Activated naive CD4-positive, alpha-beta T cell treated with anti-CD3 and anti-CD28 coated beads for 36 hours (primary cell): ENCODE results near the gene KIF4A. TPM values are rescaled to one million over a fixed set of nuclear protein-coding genes. Genes with fewer than 3 reads are reported as not detected.

Experiments
- total RNA-seq, 2 experiments: library from RNA; stranded (reverse); gene quantifications; one replicate each; pipeline ENCODE4 v1.2.3, GENCODE V29; 2021

KIF4A gene
- total RNA-seq, 2 experiments from 2014 or later, result 27.1 to 29.6 TPM

Other genes starting within 250 kb of the KIF4A start
- gene AWAT2, start 240.2 kb upstream of the KIF4A start, total RNA-seq, result not detected
- gene OTUD6A, start 227.6 kb upstream of the KIF4A start, total RNA-seq, result not detected
- 10 to 100 TPM; 48.7 to 50.8 TPM for gene IGBP1, start 156.7 kb upstream of the KIF4A start, total RNA-seq
- not detected for gene DGAT2L6, start 112.6 kb upstream of the KIF4A start, total RNA-seq
- gene AWAT1, start 55.4 kb upstream of the KIF4A start, total RNA-seq, result not detected
- gene P2RY4, start 29.9 kb upstream of the KIF4A start, total RNA-seq, result under 1 TPM in 1 of 2 experiments, not detected in 1; 0.22 TPM
- not detected for gene ARR3, start 21.8 kb upstream of the KIF4A start, total RNA-seq
- gene RAB41, start 7.9 kb upstream of the KIF4A start, total RNA-seq, result not detected
- 10 to 100 TPM; 24.5 to 25.9 TPM for gene PDZD11, start 177 bp upstream of the KIF4A start, total RNA-seq
- not detected for gene GDPD2, start 133.2 kb downstream of the KIF4A start, total RNA-seq
- gene DLG3, start 154.7 kb downstream of the KIF4A start, total RNA-seq, result 10 to 100 TPM; 11.0 to 12.9 TPM